Smooth muscle cell (in vitro differentiated cells): ENCODE results near the gene NDEL1. TPM values are rescaled to one million over a fixed set of nuclear protein-coding genes. Genes with fewer than 3 reads are reported as not detected.

Experiments
- DNase-seq: peaks from one replicate; lab custom pipeline; 2025; ENCODE audit not compliant: unreplicated experiment; lab: John Stamatoyannopoulos, UW
- H2AFZ ChIP-seq: fragments of 200-600 bp; sonication (generic); 2 replicates; pipeline ENCODE4 v1.6.0; 2016; ENCODE audit warnings: antibody characterized with exemption, low read depth, mild to moderate bottlenecking
- H3F3A ChIP-seq: fragments of 200-600 bp; sonication (generic); 2 replicates; pipeline ENCODE4 v1.6.0; 2017; ENCODE audit warnings: antibody characterized with exemption, low read depth
- H3K27ac ChIP-seq: fragments of 200-600 bp; sonication (generic); 2 replicates; pipeline ENCODE4 v1.5.1; 2016; ENCODE audit warnings: low read depth, mild to moderate bottlenecking
- H3K27me3 ChIP-seq: fragments of 200-600 bp; sonication (generic); 2 replicates; pipeline ENCODE4 v1.6.1; 2016; ENCODE audit warnings: low read depth, mild to moderate bottlenecking
- H3K36me3 ChIP-seq: fragments of 200-600 bp; sonication (generic); 2 replicates; pipeline ENCODE4 v1.5.1; 2016; ENCODE audit warnings: low read depth
- H3K4me1 ChIP-seq: fragments of 200-600 bp; sonication (generic); 2 replicates; pipeline ENCODE4 v1.5.1; 2016; ENCODE audit warnings: low read depth
- H3K4me2 ChIP-seq: fragments of 200-600 bp; sonication (generic); 2 replicates; pipeline ENCODE4 v1.6.0; 2016; ENCODE audit warnings: mild to moderate bottlenecking
- H3K4me3 ChIP-seq: fragments of 200-600 bp; sonication (generic); 2 replicates; pipeline ENCODE4 v1.5.1; 2016; ENCODE audit warnings: mild to moderate bottlenecking
- H3K79me2 ChIP-seq: fragments of 200-600 bp; sonication (generic); 2 replicates; pipeline ENCODE4 v1.6.0; 2016; ENCODE audit warnings: low read depth, mild to moderate bottlenecking
- H3K9ac ChIP-seq: fragments of 200-600 bp; sonication (generic); 2 replicates; pipeline ENCODE4 v1.6.0; 2016; ENCODE audit warnings: low read depth
- H3K9me3 ChIP-seq: fragments of 200-600 bp; sonication (generic); replicated peaks from 2 replicates; pipeline ENCODE4 v1.5.1; 2016; ENCODE audit warnings: low read depth
- H4K20me1 ChIP-seq: fragments of 200-600 bp; sonication (generic); 2 replicates; pipeline ENCODE4 v1.6.0; 2016; ENCODE audit warnings: low read depth
- CTCF ChIP-seq: fragments of 200-600 bp; sonication (generic); IDR thresholded peaks from 2 replicates; pipeline ENCODE4 v1.5.1; 2017; ENCODE audit warnings: borderline replicate concordance, mild to moderate bottlenecking, antibody characterized with exemption; ENCODE audit not compliant: insufficient read depth, poor library complexity, severe bottlenecking
- WGBS: methylation state at CpG from one replicate; pipeline ENCODE4 v1.1.7; 2016; ENCODE audit warnings: low lambda C conversion rate; 5-methylcytosine and 5-hydroxymethylcytosine counted together
- polyA plus RNA-seq: library from polyadenylated mRNA; unstranded; fragments of >200 nt; fragmentation: Nextera tagmentation; extraction: Ambion mirVana; gene quantifications from 2 replicates; pipeline ENCODE4 v1.2.1, GENCODE V29; 2016
- total RNA-seq: library from RNA; depleted of rRNA; stranded (reverse); fragments of >200 nt; gene quantifications from 2 replicates; pipeline ENCODE4 v1.2.3, GENCODE V29; 2014

NDEL1 gene
- total and polyA plus RNA-seq, 2 experiments from 2014 or later: 82.6 to 103 TPM

- peaks cover 97% of the 10 kb centered on the region for H4K20me1 ChIP-seq
- no peak overlapping the region for H3K9ac ChIP-seq
- no peak overlapping the region for H3K4me3 ChIP-seq
- H3K36me3 ChIP-seq: peaks cover 53% of the 10 kb centered on the region
- H3K9me3 ChIP-seq: no peaks in the 10 kb centered on the region
- 77% methylated on average over 4 of the region's 4 CpGs for WGBS
- no peak overlapping the region for H3K4me2 ChIP-seq
- no peaks in the 10 kb centered on the region for H3K27me3 ChIP-seq
- no peak overlapping the region for H2AFZ ChIP-seq
- no peak overlapping the region for H3K27ac ChIP-seq
- no peak for TF ChIP-seq CTCF
- DNase-seq: no peak
- H3F3A ChIP-seq: peaks cover 4% of the 10 kb centered on the region
- H3K79me2 ChIP-seq: peaks cover 66% of the 10 kb centered on the region
- H3K4me1 ChIP-seq: peaks cover 5% of the 10 kb centered on the region
These were observed 12.1 kb downstream of the NDEL1 start for GRCh38 chr17:8447799-8448198.

- no peak overlapping the region for H3K27ac ChIP-seq
- no peak for TF ChIP-seq CTCF
- H3K4me3 ChIP-seq: no peak overlapping the region
- peaks cover 4% of the 10 kb centered on the region for H3F3A ChIP-seq
- H3K36me3 ChIP-seq: peaks cover 57% of the 10 kb centered on the region
- H3K9ac ChIP-seq: no peak overlapping the region
- peaks cover 97% of the 10 kb centered on the region for H4K20me1 ChIP-seq
- peaks cover 66% of the 10 kb centered on the region for H3K79me2 ChIP-seq
- H3K4me1 ChIP-seq: peaks cover 4% of the 10 kb centered on the region
- no peak overlapping the region for H2AFZ ChIP-seq
- H3K27me3 ChIP-seq: no peaks in the 10 kb centered on the region
- H3K9me3 ChIP-seq: no peaks in the 10 kb centered on the region
- no peak overlapping the region for H3K4me2 ChIP-seq
- WGBS: 96% methylated on average over 3 of the region's 3 CpGs
- no peak for DNase-seq
These were observed 12.6 kb downstream of the NDEL1 start for GRCh38 chr17:8448310-8448709.

- H3K4me3 ChIP-seq: no peak overlapping the region
- H3K79me2 ChIP-seq: peaks cover 63% of the 10 kb centered on the region
- no peaks in the 10 kb centered on the region for H3K9me3 ChIP-seq
- no peak overlapping the region for H3K9ac ChIP-seq
- no peak overlapping the region for H3K27ac ChIP-seq
- peaks cover 94% of the 10 kb centered on the region for H4K20me1 ChIP-seq
- no peaks in the 10 kb centered on the region for H3K27me3 ChIP-seq
- no peak for DNase-seq
- H3K36me3 ChIP-seq: peaks cover 72% of the 10 kb centered on the region
- H2AFZ ChIP-seq: no peak overlapping the region
- no peak overlapping the region for H3K4me2 ChIP-seq
- H3F3A ChIP-seq: peaks cover 4% of the 10 kb centered on the region
- no peak for TF ChIP-seq CTCF
- 88% methylated on average over 8 of the region's 8 CpGs for WGBS
- no peaks in the 10 kb centered on the region for H3K4me1 ChIP-seq
These were observed 16.4 kb downstream of the NDEL1 start for GRCh38 chr17:8451933-8452614.

- H3K36me3 ChIP-seq: peaks cover 71% of the 10 kb centered on the region
- H3K4me2 ChIP-seq: no peak overlapping the region
- H3K27ac ChIP-seq: no peak overlapping the region
- H2AFZ ChIP-seq: no peak overlapping the region
- peaks cover 94% of the 10 kb centered on the region for H4K20me1 ChIP-seq
- H3K9ac ChIP-seq: no peak overlapping the region
- no peaks in the 10 kb centered on the region for H3K9me3 ChIP-seq
- peaks cover 4% of the 10 kb centered on the region for H3F3A ChIP-seq
- WGBS: 97% methylated on average over 3 of the region's 3 CpGs
- H3K27me3 ChIP-seq: no peaks in the 10 kb centered on the region
- no peaks in the 10 kb centered on the region for H3K4me1 ChIP-seq
- no peak for TF ChIP-seq CTCF
- H3K4me3 ChIP-seq: no peak overlapping the region
- peaks cover 69% of the 10 kb centered on the region for H3K79me2 ChIP-seq
- no peak for DNase-seq
These were observed 17.6 kb downstream of the NDEL1 start for GRCh38 chr17:8453326-8453725.
